B cell (primary cell): ENCODE data around the gene CGRRF1. TPM values are rescaled to one million over a fixed set of nuclear protein-coding genes. Genes with fewer than 3 reads are reported as not detected.

Experiments
- ATAC-seq: fragments of 200-7000 bp; cut with Tn5 transposase; one replicate; pipeline ENCODE4 v1.10.0; 2021; ENCODE audit warnings: low read depth, mild to moderate bottlenecking, moderate number of reproducible peaks, moderate library complexity
- CTCF ChIA-PET: fragments of 350-600 bp; sonication (Branson Sonifier 250); formaldehyde crosslinking; loops from one replicate; lab custom pipeline; 2021; ENCODE audit warnings: antibody characterized with exemption, inconsistent platforms; lab: Charles Lee
- POLR2A ChIA-PET: fragments of 350-600 bp; sonication (Branson Sonifier 250); formaldehyde crosslinking; loops from one replicate; lab custom pipeline; 2021; ENCODE audit warnings: antibody characterized with exemption; lab: Charles Lee
- DNase-seq: peaks from one replicate; pipeline ENCODE4 v3.0.0; 2013
- H2AFZ ChIP-seq: 2 replicates; pipeline ENCODE4 v1.6.1; 2012; ENCODE audit warnings: mild to moderate bottlenecking, low read depth, low read length; ENCODE audit not compliant: insufficient read depth, poor library complexity, severe bottlenecking
- H3K27ac ChIP-seq, 2 donors: 1 replicate in 1 of 2; 2 replicates in 1 of 2; pipeline ENCODE4 v1.5.1; 2012 to 2013; ENCODE audit warnings: low read length in 2 of 2, mild to moderate bottlenecking in 2 of 2, moderate library complexity in 1 of 2
- H3K27me3 ChIP-seq, 4 experiments: fragments of 200-600 bp in 1 of 4; sonication (generic) in 1 of 4; replicated peaks in 1 of 4; 1 replicate in 2 of 4; 2 replicates in 2 of 4; pipeline versions ENCODE4 v1.6.1 to v1.7.0; 2013 to 2016; ENCODE audit warnings: low read length in 3 of 4, mild to moderate bottlenecking in 2 of 4, mixed read lengths in 1 of 4, moderate library complexity in 1 of 4; ENCODE audit not compliant: insufficient read depth in 4 of 4, control insufficient read depth in 3 of 4; ENCODE audit errors: control extremely low read depth in 1 of 4
- H3K36me3 ChIP-seq, 2 experiments: replicated peaks in 1 of 2; 1 replicate in 1 of 2; 2 replicates in 1 of 2; pipeline versions ENCODE4 v1.6.1 to v1.7.1; 2013; ENCODE audit warnings: low read length in 1 of 2; ENCODE audit not compliant: insufficient read depth in 2 of 2, control insufficient read depth in 1 of 2; ENCODE audit errors: control extremely low read depth in 1 of 2, extremely low read depth in 1 of 2
- H3K4me1 ChIP-seq, 2 donors: fragments of 200-600 bp in 1 of 2; sonication (generic) in 1 of 2; 1 replicate in 1 of 2; 2 replicates in 1 of 2; pipeline versions ENCODE4 v1.5.1 to v1.6.1; 2013 to 2017; ENCODE audit warnings: low read length in 2 of 2; ENCODE audit not compliant: control insufficient read depth in 2 of 2, insufficient read depth in 2 of 2
- H3K4me2 ChIP-seq: replicated peaks from 2 replicates; pipeline ENCODE3; 2012; ENCODE audit warnings: mild to moderate bottlenecking, low read depth, low read length; ENCODE audit not compliant: poor library complexity, severe bottlenecking
- H3K4me3 ChIP-seq, 5 experiments: fragments of 200-600 bp in 1 of 5; sonication (generic) in 1 of 5; 1 replicate in 3 of 5; 2 replicates in 2 of 5; pipeline versions ENCODE4 v1.5.1 to v1.7.0; 2011 to 2016; ENCODE audit warnings: low read length in 4 of 5, mild to moderate bottlenecking in 4 of 5, low read depth in 2 of 5, control low read depth in 1 of 5, moderate library complexity in 1 of 5; ENCODE audit not compliant: insufficient read depth in 1 of 5; ENCODE audit errors: control extremely low read depth in 1 of 5, extremely low read depth in 1 of 5
- H3K79me2 ChIP-seq: fragments of 200-600 bp; sonication (generic); one replicate; pipeline ENCODE4 v1.6.0; 2016; ENCODE audit warnings: low read length; ENCODE audit not compliant: control insufficient read depth, insufficient read depth
- H3K9ac ChIP-seq: fragments of 200-600 bp; sonication (generic); 2 replicates; pipeline ENCODE4 v1.6.1; 2017; ENCODE audit warnings: mild to moderate bottlenecking, low read length, moderate library complexity
- H3K9me3 ChIP-seq, 3 donors: one replicate each; pipeline versions ENCODE4 v1.6.1 to v1.7.1; 2013; ENCODE audit warnings: low read length in 2 of 3; ENCODE audit not compliant: control insufficient read depth in 2 of 3, insufficient read depth in 1 of 3; ENCODE audit errors: control extremely low read depth in 1 of 3
- H4K20me1 ChIP-seq: 2 replicates; pipeline ENCODE4 v1.6.0; 2012; ENCODE audit warnings: mild to moderate bottlenecking, low read length; ENCODE audit not compliant: insufficient read depth, control insufficient read depth, poor library complexity, severe bottlenecking
- H3K27ac Mint-ChIP-seq: one replicate; pipeline ENCODE4 v1.8.0; 2021; ENCODE audit warnings: mixed read lengths
- H3K27me3 Mint-ChIP-seq: one replicate; pipeline ENCODE4 v1.8.0; 2021; ENCODE audit warnings: mixed read lengths
- H3K4me1 Mint-ChIP-seq: one replicate; pipeline ENCODE4 v1.8.0; 2021; ENCODE audit warnings: mixed read lengths
- H3K4me3 Mint-ChIP-seq: one replicate; pipeline ENCODE4 v1.8.0; 2021; ENCODE audit warnings: mixed read lengths
- H3K9me3 Mint-ChIP-seq: one replicate; pipeline ENCODE4 v1.8.0; 2022; ENCODE audit warnings: mixed read lengths; ENCODE audit not compliant: insufficient read depth
- EZH2 ChIP-seq: IDR thresholded peaks from 2 replicates; pipeline ENCODE4 v1.6.1; 2012; ENCODE audit warnings: borderline replicate concordance, low read depth, mild to moderate bottlenecking, moderate library complexity, low read length; ENCODE audit not compliant: insufficient read depth, poor library complexity, severe bottlenecking
- WGBS: methylation state at CpG from one replicate; pipeline ENCODE4 v1.1.5; 2013; ENCODE audit warnings: missing lambda C conversion rate; ENCODE audit not compliant: insufficient coverage; 5-methylcytosine and 5-hydroxymethylcytosine counted together
- intact Hi-C: fragments of 100-400 bp; cut with micrococcal nuclease; formaldehyde crosslinking; loops from one replicate; pipeline ENCODE4 v1.10.0; 2022
- polyA plus RNA-seq: library from polyadenylated mRNA; depleted of rRNA; stranded (reverse); fragments of >200 nt; gene quantifications from 2 replicates; pipeline ENCODE4 v1.2.3, GENCODE V29; 2012
- total RNA-seq, 2 donors: library from RNA; stranded (reverse); fragments of 120-200 nt in 1 of 2; gene quantifications; 1 replicate in 1 of 2; 2 replicates in 1 of 2; pipeline versions ENCODE4 v1.2.3 to v1.2.4, GENCODE V29; 2013 to 2022
- TF ChIP-seq, protein P1 (sequence below): fragments of 200-600 bp; IDR thresholded peaks from one replicate; pipeline ENCODE4 v1.8.0; 2022; ENCODE audit warnings: antibody characterized with exemption, mild to moderate bottlenecking

CGRRF1 gene
- total and polyA plus RNA-seq, 2 donors (not counting 1 experiment from before 2014, with no cell fraction given) = 10.0 to 15.8 TPM

DNA sequence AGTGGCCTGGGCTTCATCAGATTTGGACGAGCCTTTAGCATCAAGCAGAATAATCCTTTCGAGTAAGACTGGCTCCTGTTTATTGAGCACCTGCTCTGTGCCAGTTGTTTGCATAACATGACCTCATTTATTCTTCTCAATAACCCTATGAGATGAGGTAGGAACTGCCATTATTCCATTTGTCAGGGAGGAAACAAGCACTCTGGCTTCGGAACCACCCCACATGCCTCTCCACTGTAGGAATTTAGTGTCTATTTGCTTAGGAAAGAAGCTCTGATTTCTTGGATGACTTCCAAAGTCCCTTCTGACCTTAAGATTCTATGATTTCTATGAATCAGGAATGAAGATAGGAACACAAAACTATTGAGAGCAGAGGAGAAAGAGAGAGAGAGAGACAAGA, 68.3 kb downstream of the CGRRF1 start:
- Histone ChIP-seq H3K36me3 (no peaks in the 10 kb centered on the region), H3K4me3 (no peak overlapping the region), H2AFZ (no peak overlapping the region), H3K27me3 (no peaks in the 10 kb centered on the region), H3K9me3 (peaks cover 0 to 4% (median under 1%) of the 10 kb centered on the region in 3 donors), H3K9ac (no peak overlapping the region), H3K4me1 (no peaks in the 10 kb centered on the region), H3K27ac (no peak overlapping the region), H3K4me2 (no peak overlapping the region), H3K79me2 (peaks cover 49% of the 10 kb centered on the region), H4K20me1 (no peaks in the 10 kb centered on the region)
- no peaks in the 10 kb centered on the region for H3K4me1 Mint-ChIP-seq
- H3K9me3 Mint-ChIP-seq = peaks cover 2% of the 10 kb centered on the region
- ChIA-PET CTCF (interaction anchor here (1.0 to 1.4 kb wide), 2 partner anchors 10 to 14 kb away, joined by 3 to 6 read pairs; no protein-coding TSS in a partner anchor), POLR2A (no interaction called here)
- WGBS = 100% methylated on average over 1 of the region's 3 CpGs
- ATAC-seq = no peak
- no peak overlapping the region for H3K4me3 Mint-ChIP-seq
- TF ChIP-seq, protein P1, sequence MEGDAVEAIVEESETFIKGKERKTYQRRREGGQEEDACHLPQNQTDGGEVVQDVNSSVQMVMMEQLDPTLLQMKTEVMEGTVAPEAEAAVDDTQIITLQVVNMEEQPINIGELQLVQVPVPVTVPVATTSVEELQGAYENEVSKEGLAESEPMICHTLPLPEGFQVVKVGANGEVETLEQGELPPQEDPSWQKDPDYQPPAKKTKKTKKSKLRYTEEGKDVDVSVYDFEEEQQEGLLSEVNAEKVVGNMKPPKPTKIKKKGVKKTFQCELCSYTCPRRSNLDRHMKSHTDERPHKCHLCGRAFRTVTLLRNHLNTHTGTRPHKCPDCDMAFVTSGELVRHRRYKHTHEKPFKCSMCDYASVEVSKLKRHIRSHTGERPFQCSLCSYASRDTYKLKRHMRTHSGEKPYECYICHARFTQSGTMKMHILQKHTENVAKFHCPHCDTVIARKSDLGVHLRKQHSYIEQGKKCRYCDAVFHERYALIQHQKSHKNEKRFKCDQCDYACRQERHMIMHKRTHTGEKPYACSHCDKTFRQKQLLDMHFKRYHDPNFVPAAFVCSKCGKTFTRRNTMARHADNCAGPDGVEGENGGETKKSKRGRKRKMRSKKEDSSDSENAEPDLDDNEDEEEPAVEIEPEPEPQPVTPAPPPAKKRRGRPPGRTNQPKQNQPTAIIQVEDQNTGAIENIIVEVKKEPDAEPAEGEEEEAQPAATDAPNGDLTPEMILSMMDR = no peak
- no peak for TF ChIP-seq EZH2
- intact Hi-C loops = no loop called here
- H3K27me3 Mint-ChIP-seq = no peaks in the 10 kb centered on the region
- DNase-seq = no peak
- no peak overlapping the region for H3K27ac Mint-ChIP-seq

DNA sequence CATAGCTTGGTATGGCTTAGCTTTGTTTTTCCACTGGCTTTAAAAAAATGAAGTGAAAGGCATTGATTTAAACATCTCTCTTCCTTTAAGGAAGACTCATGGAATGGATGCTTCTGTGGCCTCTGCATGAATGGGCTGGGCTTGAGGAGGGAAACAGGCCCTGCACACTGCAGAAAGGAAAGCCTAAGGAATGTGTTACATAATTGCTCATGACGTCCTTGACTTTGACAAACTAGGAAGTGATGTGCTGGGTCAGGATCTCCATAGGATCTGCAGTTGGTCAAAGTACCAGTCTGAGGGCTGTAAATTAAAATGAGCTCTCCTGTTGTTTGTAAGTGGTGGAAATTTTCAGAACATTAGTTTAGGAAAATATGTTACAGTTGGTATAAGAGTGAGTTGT, 69.9 kb downstream of the CGRRF1 start:
- Histone ChIP-seq H3K27me3 (no peaks in the 10 kb centered on the region), H4K20me1 (no peaks in the 10 kb centered on the region), H3K4me1 (no peaks in the 10 kb centered on the region), H3K36me3 (no peaks in the 10 kb centered on the region), H3K4me3 (no peak overlapping the region), H3K4me2 (no peak overlapping the region), H3K79me2 (peaks cover 34% of the 10 kb centered on the region), H3K9ac (no peak overlapping the region), H3K27ac (no peak overlapping the region), H3K9me3 (no peaks in the 10 kb centered on the region), H2AFZ (no peak overlapping the region)
- ChIA-PET POLR2A (no interaction called here), CTCF (interaction anchor here (0.9 kb wide), 1 partner anchor 195 kb away, joined by 4 read pairs; no protein-coding TSS in a partner anchor)
- ATAC-seq = no peak
- DNase-seq = no peak
- Mint-ChIP-seq H3K9me3 (no peaks in the 10 kb centered on the region), H3K4me3 (no peak overlapping the region), H3K27me3 (no peaks in the 10 kb centered on the region), H3K27ac (no peak overlapping the region), H3K4me1 (no peaks in the 10 kb centered on the region)
- TF ChIP-seq, protein P1 = no peak
- TF ChIP-seq EZH2 = no peak
- intact Hi-C loops = no loop called here
- WGBS = 58% methylated on average over 1 of the region's 1 CpG
